T-cell (primary cell): ENCODE measurements around the gene SEMA3C. TPM values are rescaled to one million over a fixed set of nuclear protein-coding genes. Genes with fewer than 3 reads are reported as not detected.

ENCODE experiments used
- ATAC-seq, 4 experiments: fragments of 200-7000 bp in 3 of 4; fragments of 150-1000 bp in 1 of 4; cut with Tn5 transposase; replicated peaks in 1 of 4; 1 replicate in 3 of 4; 2 replicates in 1 of 4; pipeline ENCODE4 v1.10.0; 2021; ENCODE audit warnings: moderate library complexity in 3 of 4, mild to moderate bottlenecking in 2 of 4, moderate number of reproducible peaks in 1 of 4
- CTCF ChIA-PET, 2 donors: fragments of 300-600 bp; sonication (Branson Sonifier 250); formaldehyde crosslinking; loops; one replicate each; lab custom pipeline; 2022; ENCODE audit warnings: antibody characterized with exemption in 2 of 2; lab: Charles Lee
- POLR2A ChIA-PET, 2 donors: fragments of 300-600 bp; sonication (Branson Sonifier 250); formaldehyde crosslinking; loops; one replicate each; lab custom pipeline; 2022; ENCODE audit warnings: antibody characterized with exemption in 2 of 2; lab: Charles Lee
- DNase-seq, 35 experiments: peaks; one replicate each; pipeline versions ENCODE4 v3.0.0 to v3.0.0-alpha.2; 2013 to 2023
- H3K27ac ChIP-seq: one replicate; pipeline ENCODE4 v1.5.1; 2013; ENCODE audit warnings: low read length
- H3K27me3 ChIP-seq, 2 experiments: replicated peaks in 1 of 2; 1 replicate in 1 of 2; 2 replicates in 1 of 2; pipeline versions ENCODE4 v1.6.1 to v1.7.0; 2013; ENCODE audit warnings: low read length in 1 of 2, mixed read lengths in 1 of 2; ENCODE audit not compliant: control insufficient read depth in 2 of 2, insufficient read depth in 2 of 2; ENCODE audit errors: extremely low read depth in 1 of 2
- H3K36me3 ChIP-seq, 2 donors: 1 replicate in 1 of 2; 2 replicates in 1 of 2; pipeline versions ENCODE4 v1.6.1 to v1.7.0; 2013; ENCODE audit warnings: low read length in 1 of 2; ENCODE audit not compliant: control insufficient read depth in 2 of 2, insufficient read depth in 1 of 2; ENCODE audit errors: extremely low read depth in 1 of 2
- H3K4me1 ChIP-seq, 2 experiments: 1 replicate in 1 of 2; 2 replicates in 1 of 2; pipeline versions ENCODE4 v1.6.1 to v1.7.0; 2013; ENCODE audit warnings: low read length in 2 of 2, mixed read lengths in 1 of 2; ENCODE audit not compliant: insufficient read depth in 2 of 2, control insufficient read depth in 1 of 2; ENCODE audit errors: extremely low read depth in 1 of 2
- H3K4me3 ChIP-seq, 2 donors: 1 replicate in 1 of 2; 2 replicates in 1 of 2; pipeline versions ENCODE4 v1.5.1 to v1.7.0; 2013; ENCODE audit warnings: mild to moderate bottlenecking in 2 of 2, low read length in 1 of 2, moderate library complexity in 1 of 2; ENCODE audit not compliant: control insufficient read depth in 1 of 2; ENCODE audit errors: extremely low read depth in 1 of 2
- H3K9me3 ChIP-seq: 2 replicates; pipeline ENCODE4 v1.7.0; 2013
- H3K27ac Mint-ChIP-seq, 2 donors: one replicate each; pipeline ENCODE4 v1.8.0; 2020 to 2021; ENCODE audit warnings: mild to moderate bottlenecking in 2 of 2, mixed read lengths in 2 of 2
- H3K27me3 Mint-ChIP-seq, 2 donors: one replicate each; pipeline ENCODE4 v1.8.0; 2021 to 2022; ENCODE audit warnings: mixed read lengths in 2 of 2
- H3K36me3 Mint-ChIP-seq: one replicate; pipeline ENCODE4 v1.8.0; 2021; ENCODE audit warnings: mixed read lengths
- H3K4me1 Mint-ChIP-seq, 3 donors: one replicate each; pipeline ENCODE4 v1.8.0; 2020 to 2022; ENCODE audit warnings: mixed read lengths in 3 of 3, mild to moderate bottlenecking in 1 of 3
- H3K4me3 Mint-ChIP-seq, 3 donors: one replicate each; pipeline ENCODE4 v1.8.0; 2020 to 2022; ENCODE audit warnings: mild to moderate bottlenecking in 3 of 3, mixed read lengths in 3 of 3, moderate library complexity in 3 of 3
- H3K9me3 Mint-ChIP-seq, 3 donors: one replicate each; pipeline ENCODE4 v1.8.0; 2020 to 2022; ENCODE audit warnings: mixed read lengths in 3 of 3
- WGBS: methylation state at CpG from one replicate; pipeline ENCODE4 v1.1.5; 2013; ENCODE audit warnings: missing lambda C conversion rate; ENCODE audit not compliant: insufficient coverage; 5-methylcytosine and 5-hydroxymethylcytosine counted together
- total RNA-seq, 35 experiments: library from RNA in 6 of 35; stranded (reverse) in 6 of 35; fragments of 120-200 nt in 1 of 35; gene quantifications; one replicate each; pipeline versions ENCODE4 v1.2.1 to v1.2.4 and lab custom pipeline; 2013 to 2026

SEMA3C gene
- total RNA-seq, 5 donors from 2014 or later (not counting 1 experiment from before 2014, with no cell fraction given), result 0.10 to 1.2 (median 0.23) TPM

GRCh38 chr7:80921130-80921529 lies 2.3 kb upstream of the SEMA3C start:
- no peaks in the 10 kb centered on the region for H3K4me1 ChIP-seq
- no peaks in the 10 kb centered on the region for H3K9me3 ChIP-seq
- no peaks in the 10 kb centered on the region for H3K36me3 ChIP-seq
- POLR2A ChIA-PET, result no interaction called here
- CTCF ChIA-PET, result interaction anchor here (0.6 to 1.2 kb wide), 2 partner anchors 44 to 131 kb away, joined by 3 read pairs; no protein-coding TSS in a partner anchor
- Mint-ChIP-seq H3K4me1 (peaks cover 0 to 6% (median 5%) of the 10 kb centered on the region in 3 donors), H3K27me3 (peaks cover 24 to 42% of the 10 kb centered on the region in 2 donors), H3K4me3 (no peak overlapping the region), H3K36me3 (no peaks in the 10 kb centered on the region), H3K27ac (no peak overlapping the region), H3K9me3 (peaks cover 0 to 11% (median 0%) of the 10 kb centered on the region in 3 donors)
- H3K4me3 ChIP-seq, result no peak overlapping the region
- DNase-seq (no peak), ATAC-seq (no peak)
- peaks cover 0 to 10% of the 10 kb centered on the region in 2 experiments for H3K27me3 ChIP-seq
- 100% methylated on average over 1 of the region's 3 CpGs for WGBS
- no peak overlapping the region for H3K27ac ChIP-seq

DNA sequence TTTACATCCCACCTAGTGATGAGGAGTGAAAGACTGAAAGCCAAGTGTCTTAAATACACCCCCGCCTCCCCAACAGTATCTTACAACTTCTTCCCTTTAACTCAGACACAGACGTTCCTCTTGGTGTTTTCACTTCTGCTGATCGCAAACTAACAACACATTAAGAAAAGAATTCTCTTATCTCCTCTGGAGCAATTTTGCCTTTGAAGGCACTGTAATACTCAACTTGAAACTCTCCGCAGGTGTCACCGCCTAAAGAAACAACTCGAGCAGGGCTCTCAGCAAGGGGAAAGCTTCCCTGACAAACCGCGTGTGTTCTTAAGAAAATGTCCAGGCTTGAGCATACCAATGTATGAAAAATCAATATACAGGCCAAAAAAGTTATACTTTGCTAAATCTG lies 452 bp downstream of the SEMA3C start:
- Histone ChIP-seq H3K27ac (no peak overlapping the region), H3K9me3 (no peaks in the 10 kb centered on the region), H3K36me3 (no peaks in the 10 kb centered on the region), H3K4me3 (peak overlapping the region in 1 of 2 donors; percentile 66), H3K4me1 (no peaks in the 10 kb centered on the region), H3K27me3 (peaks cover 0 to 10% of the 10 kb centered on the region in 2 experiments)
- CTCF ChIA-PET, result no interaction called here
- H3K4me3 Mint-ChIP-seq, result peak overlapping the region in 1 of 3 donors; percentile 9
- 0% methylated on average over 3 of the region's 8 CpGs for WGBS
- peaks cover 24 to 47% of the 10 kb centered on the region in 2 donors for H3K27me3 Mint-ChIP-seq
- ATAC-seq, result no peak
- H3K27ac Mint-ChIP-seq, result no peak overlapping the region
- H3K9me3 Mint-ChIP-seq, result peaks cover 0 to 16% (median 0%) of the 10 kb centered on the region in 3 donors
- peaks cover 0 to 6% (median 5%) of the 10 kb centered on the region in 3 donors for H3K4me1 Mint-ChIP-seq
- no peak for DNase-seq
- POLR2A ChIA-PET, result no interaction called here
- H3K36me3 Mint-ChIP-seq, result no peaks in the 10 kb centered on the region

DNA sequence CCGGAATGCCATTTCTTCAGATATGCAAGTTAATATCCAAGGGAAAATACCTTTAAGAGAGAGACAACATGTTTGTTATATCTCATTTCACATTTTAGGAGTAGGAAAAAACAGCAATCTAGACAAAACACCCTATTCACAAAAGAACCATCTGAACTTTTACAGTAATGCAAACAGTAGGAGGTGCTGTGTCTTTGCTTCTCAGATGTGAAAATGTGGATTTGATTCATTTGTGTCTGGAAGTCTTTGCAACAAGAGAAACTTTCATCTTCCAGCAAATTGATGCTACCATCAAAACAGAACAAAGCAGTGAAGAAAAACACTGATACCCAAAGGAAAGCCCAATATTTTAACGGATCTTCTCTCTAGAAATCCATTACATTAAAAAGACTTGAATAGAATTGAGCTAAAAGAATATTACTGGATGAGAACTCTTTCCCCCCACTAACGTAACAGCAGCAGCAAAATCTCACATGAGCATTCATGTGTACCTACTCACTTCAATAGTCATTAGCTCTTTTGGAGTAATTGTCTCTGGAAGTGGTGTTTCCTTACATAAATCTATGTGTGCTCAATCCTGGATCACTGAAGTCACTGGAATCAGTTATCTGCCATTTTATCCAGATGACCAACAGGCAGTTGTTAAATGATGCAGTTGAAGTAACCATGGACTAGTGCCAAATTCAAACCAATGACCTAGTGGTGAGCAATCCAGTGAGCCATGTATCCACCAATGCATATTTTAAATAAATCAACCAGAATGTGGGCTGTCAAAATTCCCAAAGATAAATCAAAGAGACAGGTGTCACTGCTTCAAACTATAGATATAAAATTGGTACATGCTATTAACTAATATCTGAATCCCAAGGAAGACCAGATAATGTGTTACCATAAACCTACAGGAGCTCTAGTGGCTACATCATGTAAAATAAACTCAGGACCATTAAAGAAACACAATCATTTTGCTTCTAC lies 1.8 kb downstream of the SEMA3C start:
- peaks cover 24 to 47% of the 10 kb centered on the region in 2 donors for H3K27me3 Mint-ChIP-seq
- Histone ChIP-seq H3K36me3 (no peaks in the 10 kb centered on the region), H3K4me1 (no peaks in the 10 kb centered on the region), H3K27ac (no peak overlapping the region), H3K4me3 (no peak overlapping the region), H3K27me3 (peaks cover 0 to 10% of the 10 kb centered on the region in 2 experiments), H3K9me3 (no peaks in the 10 kb centered on the region)
- ATAC-seq (no peak), DNase-seq (no peak)
- peaks cover 0 to 6% (median 5%) of the 10 kb centered on the region in 3 donors for H3K4me1 Mint-ChIP-seq
- no CpG with 5 or more reads among the region's 3 CpGs for WGBS
- H3K36me3 Mint-ChIP-seq, result no peaks in the 10 kb centered on the region
- ChIA-PET POLR2A (no interaction called here), CTCF (no interaction called here)
- H3K4me3 Mint-ChIP-seq, result no peak overlapping the region
- H3K27ac Mint-ChIP-seq, result no peak overlapping the region
- H3K9me3 Mint-ChIP-seq, result peaks cover 0 to 16% (median 5%) of the 10 kb centered on the region in 3 donors

GRCh38 chr7:80910228-80910627 lies 8.6 kb downstream of the SEMA3C start:
- Histone ChIP-seq H3K36me3 (no peaks in the 10 kb centered on the region), H3K4me3 (no peak overlapping the region), H3K9me3 (no peaks in the 10 kb centered on the region), H3K4me1 (no peaks in the 10 kb centered on the region), H3K27me3 (no peaks in the 10 kb centered on the region), H3K27ac (no peak overlapping the region)
- POLR2A ChIA-PET, result no interaction called here
- H3K36me3 Mint-ChIP-seq, result no peaks in the 10 kb centered on the region
- H3K9me3 Mint-ChIP-seq, result peaks cover 0 to 6% (median 3%) of the 10 kb centered on the region in 3 donors
- no peak overlapping the region for H3K27ac Mint-ChIP-seq
- CTCF ChIA-PET, result no interaction called here
- DNase-seq (no peak), ATAC-seq (no peak)
- no CpG with 5 or more reads among the region's 1 CpG for WGBS
- peaks cover 0 to 3% of the 10 kb centered on the region in 2 donors for H3K27me3 Mint-ChIP-seq
- H3K4me3 Mint-ChIP-seq, result no peak overlapping the region
- no peaks in the 10 kb centered on the region for H3K4me1 Mint-ChIP-seq

DNA sequence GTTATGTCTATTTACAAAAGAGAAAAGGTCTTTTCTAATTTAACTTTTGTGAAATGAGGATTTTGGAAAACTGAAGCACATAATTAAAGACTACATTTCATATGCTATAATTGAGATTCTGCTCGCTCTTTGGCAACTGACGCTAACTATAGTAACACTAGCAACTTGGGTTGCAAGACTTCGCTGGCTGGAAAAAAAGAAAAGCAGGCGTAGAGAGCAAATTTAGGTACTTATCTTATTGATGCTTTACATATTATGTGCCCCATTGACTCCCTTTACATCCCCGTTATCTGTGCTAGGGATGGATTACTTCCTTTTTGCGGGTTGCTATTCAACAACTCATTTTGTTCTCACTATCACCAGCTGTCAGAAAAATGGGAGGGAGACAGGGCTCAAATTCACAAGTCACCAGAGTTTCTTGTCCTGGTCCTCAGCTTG lies 10.5 kb downstream of the SEMA3C start:
- ChIA-PET CTCF (no interaction called here), POLR2A (no interaction called here)
- Histone ChIP-seq H3K27ac (no peak overlapping the region), H3K4me3 (no peak overlapping the region), H3K9me3 (no peaks in the 10 kb centered on the region), H3K4me1 (no peaks in the 10 kb centered on the region), H3K36me3 (no peaks in the 10 kb centered on the region), H3K27me3 (no peaks in the 10 kb centered on the region)
- Mint-ChIP-seq H3K27me3 (no peaks in the 10 kb centered on the region), H3K9me3 (peaks cover 0 to 6% (median 0%) of the 10 kb centered on the region in 3 donors), H3K36me3 (no peaks in the 10 kb centered on the region), H3K27ac (no peak overlapping the region), H3K4me1 (no peaks in the 10 kb centered on the region), H3K4me3 (no peak overlapping the region)
- no CpG with 5 or more reads among the region's 6 CpGs for WGBS
- DNase-seq (no peak), ATAC-seq (no peak)

DNA sequence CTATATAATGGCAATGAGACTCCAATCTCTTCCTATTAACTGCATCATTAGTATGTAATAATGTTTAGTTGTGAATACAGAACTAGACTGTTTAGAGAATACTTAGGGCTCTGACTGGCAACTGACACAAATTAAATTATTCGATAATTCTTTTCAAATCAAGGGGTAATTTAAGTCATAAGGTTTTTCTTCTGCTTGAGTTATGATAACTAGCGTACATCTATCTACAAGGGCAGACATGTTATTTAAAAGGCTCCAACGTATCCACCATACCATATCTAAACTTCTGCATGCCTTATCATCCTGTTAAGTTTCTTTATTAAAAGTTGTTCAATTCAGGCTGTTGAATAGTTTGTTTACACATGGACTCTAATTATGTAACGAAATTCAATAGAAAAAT lies 11.2 kb downstream of the SEMA3C start:
- H3K4me3 Mint-ChIP-seq, result no peak overlapping the region

More for the DNA sequence above, 11.2 kb downstream of the SEMA3C start:
- no peaks in the 10 kb centered on the region for H3K36me3 Mint-ChIP-seq
- ChIA-PET CTCF (no interaction called here), POLR2A (no interaction called here)
- H3K4me3 ChIP-seq, result no peak overlapping the region
- H3K36me3 ChIP-seq, result no peaks in the 10 kb centered on the region
- no peaks in the 10 kb centered on the region for H3K4me1 Mint-ChIP-seq
- H3K27ac Mint-ChIP-seq, result no peak overlapping the region
- DNase-seq (no peak), ATAC-seq (no peak)
- H3K9me3 Mint-ChIP-seq, result peaks cover 0 to 6% (median 0%) of the 10 kb centered on the region in 3 donors
- H3K4me1 ChIP-seq, result no peaks in the 10 kb centered on the region
- no peak overlapping the region for H3K27ac ChIP-seq
- no peaks in the 10 kb centered on the region for H3K27me3 Mint-ChIP-seq
- WGBS, result no CpG with 5 or more reads among the region's 4 CpGs
- no peaks in the 10 kb centered on the region for H3K27me3 ChIP-seq
- H3K9me3 ChIP-seq, result no peaks in the 10 kb centered on the region
